ENCODE data around the gene ARL8B.
"Not testable (repeated sequence)": the region's sequence is repeated elsewhere in the genome, so short reads cannot be mapped to it uniquely, and the experiment has no call there.

ARL8B gene

GRCh38 chr3:5110337-5110736, 11.8 kb upstream of the ARL8B start:
- Histone ChIP-seq H3K36me3 (ENCODE audit: control insufficient read depth in 2 of 2, insufficient read depth in 2 of 2, low read length in 2 of 2) (no peaks in the 10 kb centered on the region), H3K27me3 (ENCODE audit: control insufficient read depth in 1 of 2, insufficient read depth in 2 of 2, low read length in 2 of 2) (no peaks in the 10 kb centered on the region), H3K4me1 (ENCODE audit: control insufficient read depth, insufficient read depth, low read length) (no peaks in the 10 kb centered on the region), H3K9ac (ENCODE audit: low read length in 2 of 2) (no peak overlapping the region), H3K9me3 (ENCODE audit: control insufficient read depth in 2 of 2, low read length in 2 of 2) (no peaks in the 10 kb centered on the region), H3K27ac (ENCODE audit: low read length) (no peak overlapping the region), H3K4me3 (ENCODE audit: low read length in 2 of 2) (no peak overlapping the region)

GRCh38 chr3:5112043-5112442, 10.0 kb upstream of the ARL8B start:
- no peaks in the 10 kb centered on the region for H3K27me3 ChIP-seq (ENCODE audit: control insufficient read depth in 1 of 2, insufficient read depth in 2 of 2, low read length in 2 of 2)
- no peak overlapping the region for H3K4me3 ChIP-seq (ENCODE audit: low read length in 2 of 2)
- H3K27ac ChIP-seq (ENCODE audit: low read length): no peak overlapping the region
- H3K9ac ChIP-seq (ENCODE audit: low read length in 2 of 2): no peak overlapping the region
- no peaks in the 10 kb centered on the region for H3K4me1 ChIP-seq (ENCODE audit: control insufficient read depth, insufficient read depth, low read length)
- H3K9me3 ChIP-seq (ENCODE audit: control insufficient read depth in 2 of 2, low read length in 2 of 2): no peaks in the 10 kb centered on the region
- no peaks in the 10 kb centered on the region for H3K36me3 ChIP-seq (ENCODE audit: control insufficient read depth in 2 of 2, insufficient read depth in 2 of 2, low read length in 2 of 2)

GRCh38 chr3:5113726-5114125, 8.4 kb upstream of the ARL8B start:
- not testable (repeated sequence) for H3K27ac ChIP-seq (ENCODE audit: low read length); H3K27me3 ChIP-seq (ENCODE audit: control insufficient read depth in 1 of 2, insufficient read depth in 2 of 2, low read length in 2 of 2); H3K36me3 ChIP-seq (ENCODE audit: control insufficient read depth in 2 of 2, insufficient read depth in 2 of 2, low read length in 2 of 2); H3K4me3 ChIP-seq (ENCODE audit: low read length in 2 of 2); H3K9ac ChIP-seq (ENCODE audit: low read length in 2 of 2); H3K9me3 ChIP-seq (ENCODE audit: control insufficient read depth in 2 of 2, low read length in 2 of 2); H3K4me1 ChIP-seq (ENCODE audit: control insufficient read depth, insufficient read depth, low read length)

GRCh38 chr3:5115506-5116162, 6.5 kb upstream of the ARL8B start:
- Histone ChIP-seq H3K4me3 (ENCODE audit: low read length in 2 of 2) (no peak overlapping the region), H3K9ac (ENCODE audit: low read length in 2 of 2) (no peak overlapping the region), H3K36me3 (ENCODE audit: control insufficient read depth in 2 of 2, insufficient read depth in 2 of 2, low read length in 2 of 2) (no peaks in the 10 kb centered on the region), H3K27me3 (ENCODE audit: control insufficient read depth in 1 of 2, insufficient read depth in 2 of 2, low read length in 2 of 2) (no peaks in the 10 kb centered on the region), H3K4me1 (ENCODE audit: control insufficient read depth, insufficient read depth, low read length) (no peaks in the 10 kb centered on the region), H3K9me3 (ENCODE audit: control insufficient read depth in 2 of 2, low read length in 2 of 2) (no peaks in the 10 kb centered on the region), H3K27ac (ENCODE audit: low read length) (no peak overlapping the region)

DNA sequence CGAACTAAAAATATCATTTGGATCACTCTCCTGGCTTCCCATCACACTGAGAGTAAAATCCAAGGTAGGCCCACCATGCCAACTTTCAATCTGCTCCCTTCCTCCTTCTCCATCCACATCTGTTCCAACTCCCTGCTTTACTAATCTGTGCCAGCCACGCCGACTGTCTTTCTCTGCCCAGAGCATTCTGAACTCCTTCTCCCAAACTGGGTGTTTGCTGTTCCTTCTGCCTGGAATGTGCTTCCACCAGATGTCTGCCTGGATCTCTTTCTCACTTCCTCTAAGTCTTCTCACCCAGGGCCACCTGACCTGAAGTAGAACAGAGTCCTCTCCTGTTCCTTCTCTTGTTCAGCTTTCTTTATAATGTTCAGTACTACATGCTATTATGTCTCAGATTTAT, 5.6 kb upstream of the ARL8B start:
- Histone ChIP-seq H3K27ac (ENCODE audit: low read length) (no peak overlapping the region), H3K9ac (ENCODE audit: low read length in 2 of 2) (no peak overlapping the region)

DNA sequence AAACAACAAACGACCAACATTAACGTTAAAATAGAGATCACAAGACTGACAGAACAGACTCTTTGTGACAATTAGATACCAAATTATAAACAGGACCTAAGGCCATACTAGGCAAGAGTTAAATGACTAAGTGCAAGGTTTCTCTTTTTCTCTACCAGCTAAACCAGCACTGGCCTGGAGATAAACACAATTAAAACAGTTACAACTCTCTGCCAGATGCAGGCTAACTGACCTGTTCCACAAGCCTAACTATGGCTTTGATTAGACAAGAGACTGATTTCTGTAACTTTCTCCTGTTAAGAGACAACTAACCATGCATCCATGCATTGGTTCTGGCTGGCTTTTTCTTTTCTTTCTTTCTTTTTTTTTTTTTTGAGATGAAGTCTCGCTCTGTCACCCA, 1.6 kb upstream of the ARL8B start:
- H3K27me3 ChIP-seq (ENCODE audit: control insufficient read depth in 1 of 2, insufficient read depth in 2 of 2, low read length in 2 of 2): no peaks in the 10 kb centered on the region
- H3K4me3 ChIP-seq (ENCODE audit: low read length in 2 of 2): no peak overlapping the region
- H3K27ac ChIP-seq (ENCODE audit: low read length): no peak overlapping the region
- no peaks in the 10 kb centered on the region for H3K9me3 ChIP-seq (ENCODE audit: control insufficient read depth in 2 of 2, low read length in 2 of 2)
- no peak overlapping the region for H3K9ac ChIP-seq (ENCODE audit: low read length in 2 of 2)
- H3K4me1 ChIP-seq (ENCODE audit: control insufficient read depth, insufficient read depth, low read length): peaks cover 15% of the 10 kb centered on the region
- no peaks in the 10 kb centered on the region for H3K36me3 ChIP-seq (ENCODE audit: control insufficient read depth in 2 of 2, insufficient read depth in 2 of 2, low read length in 2 of 2)

More for the DNA sequence above, 5.6 kb upstream of the ARL8B start:
- H3K4me1 ChIP-seq (ENCODE audit: control insufficient read depth, insufficient read depth, low read length): no peaks in the 10 kb centered on the region
- H3K9me3 ChIP-seq (ENCODE audit: control insufficient read depth in 2 of 2, low read length in 2 of 2): no peaks in the 10 kb centered on the region
- H3K36me3 ChIP-seq (ENCODE audit: control insufficient read depth in 2 of 2, insufficient read depth in 2 of 2, low read length in 2 of 2): no peaks in the 10 kb centered on the region
- H3K4me3 ChIP-seq (ENCODE audit: low read length in 2 of 2): no peak overlapping the region
- no peaks in the 10 kb centered on the region for H3K27me3 ChIP-seq (ENCODE audit: control insufficient read depth in 1 of 2, insufficient read depth in 2 of 2, low read length in 2 of 2)

- peak overlapping the region; percentile 95 to 98 for H3K4me3 ChIP-seq (ENCODE audit: low read length in 2 of 2)
- H3K9me3 ChIP-seq (ENCODE audit: control insufficient read depth in 2 of 2, low read length in 2 of 2): no peaks in the 10 kb centered on the region
- H3K9ac ChIP-seq (ENCODE audit: low read length in 2 of 2): peak overlapping the region; percentile 93 to 96
- H3K27ac ChIP-seq (ENCODE audit: low read length): peak overlapping the region; percentile 78
- no peaks in the 10 kb centered on the region for H3K27me3 ChIP-seq (ENCODE audit: control insufficient read depth in 1 of 2, insufficient read depth in 2 of 2, low read length in 2 of 2)
- no peaks in the 10 kb centered on the region for H3K36me3 ChIP-seq (ENCODE audit: control insufficient read depth in 2 of 2, insufficient read depth in 2 of 2, low read length in 2 of 2)
- peaks cover 15% of the 10 kb centered on the region for H3K4me1 ChIP-seq (ENCODE audit: control insufficient read depth, insufficient read depth, low read length)
Observed at GRCh38 chr3:5122741-5123706, 932 bp downstream of the ARL8B start.

GRCh38 chr3:5123937-5124336, 1.8 kb downstream of the ARL8B start:
- Histone ChIP-seq H3K9ac (ENCODE audit: low read length in 2 of 2) (no peak overlapping the region), H3K4me1 (ENCODE audit: control insufficient read depth, insufficient read depth, low read length) (peaks cover 15% of the 10 kb centered on the region), H3K9me3 (ENCODE audit: control insufficient read depth in 2 of 2, low read length in 2 of 2) (no peaks in the 10 kb centered on the region), H3K36me3 (ENCODE audit: control insufficient read depth in 2 of 2, insufficient read depth in 2 of 2, low read length in 2 of 2) (no peaks in the 10 kb centered on the region), H3K4me3 (ENCODE audit: low read length in 2 of 2) (peak overlapping the region in 1 of 2 donors; percentile 95), H3K27ac (ENCODE audit: low read length) (no peak overlapping the region), H3K27me3 (ENCODE audit: control insufficient read depth in 1 of 2, insufficient read depth in 2 of 2, low read length in 2 of 2) (no peaks in the 10 kb centered on the region)

- Histone ChIP-seq H3K27me3 (ENCODE audit: control insufficient read depth in 1 of 2, insufficient read depth in 2 of 2, low read length in 2 of 2) (no peaks in the 10 kb centered on the region), H3K9ac (ENCODE audit: low read length in 2 of 2) (peak overlapping the region in 1 of 2 donors; percentile 6), H3K4me3 (ENCODE audit: low read length in 2 of 2) (no peak overlapping the region), H3K27ac (ENCODE audit: low read length) (no peak overlapping the region), H3K4me1 (ENCODE audit: control insufficient read depth, insufficient read depth, low read length) (peaks cover 15% of the 10 kb centered on the region), H3K9me3 (ENCODE audit: control insufficient read depth in 2 of 2, low read length in 2 of 2) (no peaks in the 10 kb centered on the region), H3K36me3 (ENCODE audit: control insufficient read depth in 2 of 2, insufficient read depth in 2 of 2, low read length in 2 of 2) (no peaks in the 10 kb centered on the region)
Observed at GRCh38 chr3:5126586-5126985, 4.5 kb downstream of the ARL8B start.

DNA sequence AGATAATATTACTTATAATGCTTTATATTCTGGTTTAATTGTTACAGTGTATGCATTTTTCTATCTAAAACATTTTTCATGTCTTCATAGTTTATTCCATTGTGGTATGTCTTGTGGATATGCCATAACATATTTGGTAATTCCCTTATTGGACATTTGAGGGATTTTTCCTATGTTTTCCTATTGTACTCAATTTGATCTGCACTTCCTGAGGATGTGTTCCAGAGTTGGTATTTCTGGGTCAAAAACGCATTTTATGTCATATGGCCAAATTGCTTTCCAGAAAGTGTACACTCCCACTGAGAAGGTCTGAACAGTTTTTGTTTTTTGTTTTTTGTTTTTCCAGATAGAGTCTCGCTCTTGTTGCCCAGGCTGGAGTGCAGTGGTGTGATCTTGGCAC, 6.8 kb downstream of the ARL8B start:
- Histone ChIP-seq H3K9ac (ENCODE audit: low read length in 2 of 2) (no peak overlapping the region), H3K9me3 (ENCODE audit: control insufficient read depth in 2 of 2, low read length in 2 of 2) (no peaks in the 10 kb centered on the region), H3K27me3 (ENCODE audit: control insufficient read depth in 1 of 2, insufficient read depth in 2 of 2, low read length in 2 of 2) (no peaks in the 10 kb centered on the region), H3K4me1 (ENCODE audit: control insufficient read depth, insufficient read depth, low read length) (peaks cover 13% of the 10 kb centered on the region), H3K4me3 (ENCODE audit: low read length in 2 of 2) (no peak overlapping the region), H3K27ac (ENCODE audit: low read length) (no peak overlapping the region), H3K36me3 (ENCODE audit: control insufficient read depth in 2 of 2, insufficient read depth in 2 of 2, low read length in 2 of 2) (no peaks in the 10 kb centered on the region)

Measured in stomach smooth muscle (tissue), 2 donors.